Neural cell (in vitro differentiated cells): ENCODE results near the gene ARHGAP4. TPM values are rescaled to one million over a fixed set of nuclear protein-coding genes. Genes with fewer than 3 reads are reported as not detected.

Experiments used
- H2AFZ ChIP-seq: fragments of 200-600, 300-800 bp; sonication (generic), shearing (Covaris generic); 2 replicates; pipeline ENCODE4 v1.6.0; 2014; ENCODE audit warnings: low read depth, mild to moderate bottlenecking, antibody characterized with exemption, low read length, moderate library complexity
- H3F3A ChIP-seq: fragments of 200-600 bp; shearing (Covaris generic); 2 replicates; pipeline ENCODE4 v1.6.1; 2016; ENCODE audit warnings: mild to moderate bottlenecking, moderate library complexity, mixed read lengths, antibody characterized with exemption, low read length; ENCODE audit not compliant: insufficient read depth, poor library complexity, severe bottlenecking
- H3K27ac ChIP-seq: fragments of 200-600, 300-800 bp; sonication (generic), shearing (Covaris generic); 2 replicates; pipeline ENCODE4 v1.5.1; 2014; ENCODE audit warnings: mild to moderate bottlenecking, low read length, moderate library complexity
- H3K27me3 ChIP-seq: fragments of 300-800, 200-600 bp; sonication (generic), shearing (Covaris generic); 2 replicates; pipeline ENCODE4 v1.6.0; 2014; ENCODE audit warnings: mild to moderate bottlenecking, low read depth, low read length, moderate library complexity; ENCODE audit not compliant: insufficient read depth
- H3K36me3 ChIP-seq: fragments of 300-800, 200-600 bp; sonication (generic), shearing (Covaris generic); 2 replicates; pipeline ENCODE4 v1.5.1; 2014; ENCODE audit warnings: mild to moderate bottlenecking, antibody characterized with exemption, low read length, moderate library complexity; ENCODE audit not compliant: insufficient read depth
- H3K4me2 ChIP-seq: fragments of 300-800, 200-600 bp; sonication (generic), shearing (Covaris generic); 2 replicates; pipeline ENCODE4 v1.6.0; 2014; ENCODE audit warnings: mild to moderate bottlenecking, low read length
- H3K4me3 ChIP-seq: fragments of 300-800, 200-600 bp; sonication (generic), shearing (Covaris generic); 2 replicates; pipeline ENCODE4 v1.5.1; 2014; ENCODE audit warnings: mild to moderate bottlenecking, low read length, moderate library complexity
- H3K79me2 ChIP-seq: fragments of 200-600 bp; shearing (Covaris generic); replicated peaks from 2 replicates; pipeline ENCODE4 v1.6.0; 2014; ENCODE audit warnings: mild to moderate bottlenecking, low read length, moderate library complexity; ENCODE audit not compliant: insufficient read depth
- H3K9ac ChIP-seq: fragments of 300-800, 200-600 bp; sonication (generic), shearing (Covaris generic); 2 replicates; pipeline ENCODE4 v1.6.1; 2016; ENCODE audit warnings: mild to moderate bottlenecking, low read length, mixed read lengths
- H3K9me2 ChIP-seq: fragments of 200-600 bp; shearing (Covaris generic); 2 replicates; pipeline ENCODE4 v1.6.1; 2016; ENCODE audit warnings: mild to moderate bottlenecking, low read length, mixed read lengths; ENCODE audit not compliant: insufficient read depth
- H3K9me3 ChIP-seq: fragments of 200-600, 300-800 bp; sonication (generic), shearing (Covaris generic); 2 replicates; pipeline ENCODE4 v1.6.1; 2016; ENCODE audit warnings: mild to moderate bottlenecking, mixed run types, low read length, moderate library complexity, mixed read lengths
- H4K20me1 ChIP-seq: fragments of 200-600 bp; shearing (Covaris generic); 2 replicates; pipeline ENCODE4 v1.6.1; 2016; ENCODE audit warnings: mild to moderate bottlenecking, mixed run types; ENCODE audit not compliant: insufficient read depth
- EP300 ChIP-seq: fragments of 450-650 bp; conservative IDR thresholded peaks from 2 replicates; pipeline ENCODE4 v1.6.1; 2014; ENCODE audit warnings: antibody characterized with exemption, mild to moderate bottlenecking, moderate library complexity; ENCODE audit not compliant: poor library complexity, severe bottlenecking
- EZH2 ChIP-seq: fragments of 200-600, 300-800 bp; shearing (Covaris generic), sonication (generic); IDR thresholded peaks from 2 replicates; pipeline ENCODE4 v1.6.1; 2014; ENCODE audit warnings: antibody characterized with exemption, low read length, borderline replicate concordance, mild to moderate bottlenecking; ENCODE audit not compliant: insufficient read depth, poor library complexity, severe bottlenecking
- MXI1 ChIP-seq: fragments of 450-650 bp; conservative IDR thresholded peaks from 2 replicates; pipeline ENCODE4 v1.6.1; 2014; ENCODE audit warnings: antibody characterized with exemption, mild to moderate bottlenecking; ENCODE audit not compliant: poor library complexity, severe bottlenecking
- POLR2AphosphoS5 ChIP-seq: IDR thresholded peaks from 2 replicates; pipeline ENCODE4 v1.6.1; 2012
- RAD21 ChIP-seq: fragments of 450-650 bp; conservative IDR thresholded peaks from 2 replicates; pipeline ENCODE4 v1.6.1; 2014; ENCODE audit warnings: antibody characterized with exemption, mild to moderate bottlenecking, moderate library complexity
- REST ChIP-seq: IDR thresholded peaks from 2 replicates; pipeline ENCODE4 v1.6.1; 2012; ENCODE audit warnings: borderline replicate concordance
- SMC3 ChIP-seq: fragments of 450-650 bp; conservative IDR thresholded peaks from 2 replicates; pipeline ENCODE4 v1.6.1; 2014; ENCODE audit warnings: antibody characterized with exemption, mild to moderate bottlenecking, moderate library complexity; ENCODE audit not compliant: poor library complexity
- TAF1 ChIP-seq: IDR thresholded peaks from 2 replicates; pipeline ENCODE4 v1.6.1; 2012; ENCODE audit warnings: low read depth
- polyA plus RNA-seq: library from polyadenylated mRNA; depleted of rRNA; stranded (reverse); fragments of >200 nt; gene quantifications from 2 replicates; pipeline ENCODE4 v1.2.3, GENCODE V29; 2014
- TF ChIP-seq, protein P1 (sequence below): fragments of 450-650 bp; IDR thresholded peaks from 2 replicates; pipeline ENCODE4 v1.5.1; 2014; ENCODE audit warnings: antibody characterized with exemption, mild to moderate bottlenecking, moderate library complexity; ENCODE audit not compliant: poor library complexity, severe bottlenecking

The ARHGAP4 gene
- polyA plus RNA-seq, 1 donor from 2014 or later: 11.2 TPM

DNA sequence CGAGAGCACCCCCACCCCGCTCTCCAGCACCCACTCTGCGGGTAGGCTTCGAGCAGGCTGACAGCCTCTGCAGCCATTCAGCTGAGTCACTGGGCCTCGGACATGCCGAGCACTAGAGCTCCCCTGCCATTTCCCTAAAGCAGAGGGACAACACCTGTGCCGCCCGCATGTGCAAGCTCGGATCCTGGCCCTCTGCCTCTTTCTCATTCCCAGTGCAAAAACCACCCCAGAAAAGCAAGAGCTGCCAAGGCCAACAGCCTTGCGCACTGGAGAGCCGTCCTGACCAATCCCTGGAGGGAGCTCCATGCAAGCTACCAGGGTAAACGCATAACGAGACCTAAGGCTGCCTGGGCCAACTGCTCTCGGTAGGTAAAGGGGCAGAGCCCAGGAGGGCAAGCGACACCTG lies 40.2 kb upstream of the ARHGAP4 start:
- Histone ChIP-seq H3K4me3 (no peak overlapping the region), H3K27me3 (no peaks in the 10 kb centered on the region), H3K27ac (no peak overlapping the region), H3F3A (no peaks in the 10 kb centered on the region), H2AFZ (no peak overlapping the region), H3K9me3 (no peaks in the 10 kb centered on the region), H3K79me2 (peaks cover 33% of the 10 kb centered on the region), H3K36me3 (no peaks in the 10 kb centered on the region), H3K9me2 (no peaks in the 10 kb centered on the region), H4K20me1 (no peaks in the 10 kb centered on the region), H3K4me2 (no peak overlapping the region), H3K9ac (no peak overlapping the region)
- no peak for TF ChIP-seq MXI1
- TF ChIP-seq, protein P1, sequence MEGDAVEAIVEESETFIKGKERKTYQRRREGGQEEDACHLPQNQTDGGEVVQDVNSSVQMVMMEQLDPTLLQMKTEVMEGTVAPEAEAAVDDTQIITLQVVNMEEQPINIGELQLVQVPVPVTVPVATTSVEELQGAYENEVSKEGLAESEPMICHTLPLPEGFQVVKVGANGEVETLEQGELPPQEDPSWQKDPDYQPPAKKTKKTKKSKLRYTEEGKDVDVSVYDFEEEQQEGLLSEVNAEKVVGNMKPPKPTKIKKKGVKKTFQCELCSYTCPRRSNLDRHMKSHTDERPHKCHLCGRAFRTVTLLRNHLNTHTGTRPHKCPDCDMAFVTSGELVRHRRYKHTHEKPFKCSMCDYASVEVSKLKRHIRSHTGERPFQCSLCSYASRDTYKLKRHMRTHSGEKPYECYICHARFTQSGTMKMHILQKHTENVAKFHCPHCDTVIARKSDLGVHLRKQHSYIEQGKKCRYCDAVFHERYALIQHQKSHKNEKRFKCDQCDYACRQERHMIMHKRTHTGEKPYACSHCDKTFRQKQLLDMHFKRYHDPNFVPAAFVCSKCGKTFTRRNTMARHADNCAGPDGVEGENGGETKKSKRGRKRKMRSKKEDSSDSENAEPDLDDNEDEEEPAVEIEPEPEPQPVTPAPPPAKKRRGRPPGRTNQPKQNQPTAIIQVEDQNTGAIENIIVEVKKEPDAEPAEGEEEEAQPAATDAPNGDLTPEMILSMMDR: no peak
- no peak for TF ChIP-seq TAF1
- TF ChIP-seq EP300: no peak
- no peak for TF ChIP-seq EZH2

- no peaks in the 10 kb centered on the region for H3K36me3 ChIP-seq
- H3K9me3 ChIP-seq: no peaks in the 10 kb centered on the region
- H3K79me2 ChIP-seq: peaks cover 33% of the 10 kb centered on the region
- H3K4me2 ChIP-seq: no peak overlapping the region
- H3K9me2 ChIP-seq: no peaks in the 10 kb centered on the region
- TF ChIP-seq, protein P1: no peak
- TF ChIP-seq POLR2AphosphoS5: no peak
- no peak for TF ChIP-seq REST
- no peak for TF ChIP-seq EZH2
- TF ChIP-seq SMC3: no peak
- TF ChIP-seq TAF1: no peak
- TF ChIP-seq RAD21: no peak
- TF ChIP-seq EP300: no peak
- no peak for TF ChIP-seq MXI1
- H4K20me1 ChIP-seq: no peaks in the 10 kb centered on the region
- H2AFZ ChIP-seq: no peak overlapping the region
- no peaks in the 10 kb centered on the region for H3F3A ChIP-seq
- no peak overlapping the region for H3K27ac ChIP-seq
- no peak overlapping the region for H3K4me3 ChIP-seq
- H3K9ac ChIP-seq: no peak overlapping the region
- no peaks in the 10 kb centered on the region for H3K27me3 ChIP-seq
Observed at GRCh38 chrX:153965406-153965805, 39.3 kb upstream of the ARHGAP4 start.
